Neural progenitor cell (in vitro differentiated cells): ENCODE data around the gene CDCP1.
"Not testable (repeated sequence)": the region's sequence is repeated elsewhere in the genome, so short reads cannot be mapped to it uniquely, and the experiment has no call there.

Source experiments
- EZH2 ChIP-seq: fragments of 200-600 bp; sonication (generic); IDR thresholded peaks from 2 replicates; pipeline ENCODE4 v1.6.1; 2017; ENCODE audit warnings: antibody characterized with exemption, mild to moderate bottlenecking, moderate library complexity
- TF ChIP-seq, protein P1 (sequence below): fragments of 200-600 bp; sonication (generic); IDR thresholded peaks from 2 replicates; pipeline ENCODE4 v1.5.1; 2017; ENCODE audit warnings: antibody characterized with exemption, mild to moderate bottlenecking

DNA sequence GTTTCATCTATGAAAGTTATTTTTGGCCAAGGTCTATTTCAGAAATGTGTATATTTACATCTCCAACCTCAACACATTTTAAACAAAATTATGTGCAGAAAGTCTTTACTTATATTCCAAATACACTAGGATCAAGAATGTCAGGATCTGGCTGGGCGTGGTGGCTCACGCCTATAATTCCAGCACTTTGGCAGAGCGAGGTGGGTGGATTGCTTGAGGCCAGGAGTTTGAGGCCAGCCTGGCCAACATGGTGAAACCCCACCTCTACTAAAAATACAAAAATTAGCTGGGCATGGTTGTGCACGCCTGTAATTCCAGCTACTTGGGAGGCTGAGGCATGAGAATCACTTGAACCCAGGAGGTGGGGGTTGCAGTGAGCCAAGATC, 5.4 kb downstream of the CDCP1 start:
- not testable (repeated sequence) for TF ChIP-seq EZH2
- TF ChIP-seq, protein P1, sequence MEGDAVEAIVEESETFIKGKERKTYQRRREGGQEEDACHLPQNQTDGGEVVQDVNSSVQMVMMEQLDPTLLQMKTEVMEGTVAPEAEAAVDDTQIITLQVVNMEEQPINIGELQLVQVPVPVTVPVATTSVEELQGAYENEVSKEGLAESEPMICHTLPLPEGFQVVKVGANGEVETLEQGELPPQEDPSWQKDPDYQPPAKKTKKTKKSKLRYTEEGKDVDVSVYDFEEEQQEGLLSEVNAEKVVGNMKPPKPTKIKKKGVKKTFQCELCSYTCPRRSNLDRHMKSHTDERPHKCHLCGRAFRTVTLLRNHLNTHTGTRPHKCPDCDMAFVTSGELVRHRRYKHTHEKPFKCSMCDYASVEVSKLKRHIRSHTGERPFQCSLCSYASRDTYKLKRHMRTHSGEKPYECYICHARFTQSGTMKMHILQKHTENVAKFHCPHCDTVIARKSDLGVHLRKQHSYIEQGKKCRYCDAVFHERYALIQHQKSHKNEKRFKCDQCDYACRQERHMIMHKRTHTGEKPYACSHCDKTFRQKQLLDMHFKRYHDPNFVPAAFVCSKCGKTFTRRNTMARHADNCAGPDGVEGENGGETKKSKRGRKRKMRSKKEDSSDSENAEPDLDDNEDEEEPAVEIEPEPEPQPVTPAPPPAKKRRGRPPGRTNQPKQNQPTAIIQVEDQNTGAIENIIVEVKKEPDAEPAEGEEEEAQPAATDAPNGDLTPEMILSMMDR: not testable (repeated sequence)
